ENCODE results near the gene ANKRD33. TPM values are rescaled to one million over a fixed set of nuclear protein-coding genes. Genes with fewer than 3 reads are reported as not detected.

Gene ANKRD33
- total RNA-seq, 3 donors from 2014 or later, result not detected

DNA sequence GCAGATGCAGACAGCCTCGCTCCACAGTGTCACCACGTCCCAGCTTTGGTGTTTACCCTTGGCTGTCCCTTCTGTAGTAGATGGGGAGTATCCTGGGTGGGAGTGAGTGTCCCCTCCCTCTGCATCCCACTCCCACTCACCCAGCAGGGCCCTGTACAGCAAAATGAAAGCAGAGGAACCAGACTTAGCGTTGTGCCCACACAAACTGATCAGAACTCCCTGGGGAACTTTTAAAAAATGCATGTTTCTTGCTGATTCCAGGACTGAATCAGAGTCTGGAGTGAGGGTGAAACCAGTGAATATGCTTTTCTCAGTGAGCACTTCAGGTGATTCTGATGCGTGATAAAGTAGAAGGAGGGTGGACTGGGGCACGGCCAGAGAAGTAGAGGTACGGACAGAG, 22.3 kb downstream of the ANKRD33 start:
- peaks cover 31% of the 10 kb centered on the region for H3K27me3 Mint-ChIP-seq (ENCODE audit: low read depth)

DNA sequence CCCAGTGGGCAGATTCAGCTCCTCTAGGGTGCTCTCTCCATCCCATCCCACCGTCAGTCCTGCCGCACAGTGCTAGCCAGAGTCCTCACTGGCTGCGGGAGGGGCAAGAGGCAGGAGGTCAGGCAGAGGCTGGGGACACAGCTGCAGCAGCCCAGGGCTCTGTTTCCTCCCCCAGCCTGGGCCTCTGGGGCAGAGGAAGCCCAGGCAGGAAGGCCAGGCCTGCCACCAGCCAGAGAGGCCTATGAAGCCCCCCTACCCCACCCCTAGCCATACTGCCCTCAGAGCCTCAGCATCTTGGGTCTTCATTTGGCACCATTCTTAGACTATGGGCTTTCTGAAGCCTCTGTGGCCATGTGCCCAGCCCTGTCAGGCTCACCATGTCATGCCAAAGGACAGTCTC, 22.8 kb downstream of the ANKRD33 start:
- ATAC-seq (no peak), DNase-seq (no peak)
- Mint-ChIP-seq H3K4me1 (ENCODE audit: low read depth) (no peaks in the 10 kb centered on the region), H3K4me3 (no peak overlapping the region), H3K27me3 (ENCODE audit: low read depth) (peaks cover 31% of the 10 kb centered on the region), H3K36me3 (ENCODE audit: insufficient read depth) (no peaks in the 10 kb centered on the region), H3K9me3 (no peaks in the 10 kb centered on the region)

More for the DNA sequence above, 22.3 kb downstream of the ANKRD33 start:
- no peak overlapping the region for H3K4me3 Mint-ChIP-seq
- no peaks in the 10 kb centered on the region for H3K36me3 Mint-ChIP-seq (ENCODE audit: insufficient read depth)
- DNase-seq (no peak), ATAC-seq (no peak)
- H3K4me1 Mint-ChIP-seq (ENCODE audit: low read depth), result no peaks in the 10 kb centered on the region
- H3K9me3 Mint-ChIP-seq, result no peaks in the 10 kb centered on the region

DNA sequence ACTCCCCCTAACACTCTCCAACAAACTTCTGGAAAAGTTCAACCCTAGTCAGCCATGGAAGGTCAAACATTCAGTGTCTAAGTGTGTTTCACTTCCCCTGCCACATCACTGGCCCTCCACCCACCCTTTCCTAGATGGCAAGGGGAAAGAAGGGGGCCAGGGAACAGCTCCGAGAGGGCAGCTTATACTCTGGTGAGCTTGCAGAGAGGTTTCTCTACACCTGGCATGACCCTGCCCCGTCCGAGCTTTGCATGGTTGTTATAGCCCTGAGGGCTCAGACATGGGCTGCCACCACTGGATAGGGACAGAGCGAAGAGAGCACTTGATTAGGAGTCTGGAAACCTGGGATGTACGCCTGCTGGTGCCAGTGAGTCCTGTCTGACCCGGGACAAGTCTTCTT, 23.4 kb downstream of the ANKRD33 start:
- no peak overlapping the region for H3K4me3 Mint-ChIP-seq
- H3K36me3 Mint-ChIP-seq (ENCODE audit: insufficient read depth), result no peaks in the 10 kb centered on the region
- no peak for ATAC-seq
- H3K4me1 Mint-ChIP-seq (ENCODE audit: low read depth), result no peaks in the 10 kb centered on the region
- peaks cover 27% of the 10 kb centered on the region for H3K27me3 Mint-ChIP-seq (ENCODE audit: low read depth)
- no peaks in the 10 kb centered on the region for H3K9me3 Mint-ChIP-seq
- no peak for DNase-seq

DNA sequence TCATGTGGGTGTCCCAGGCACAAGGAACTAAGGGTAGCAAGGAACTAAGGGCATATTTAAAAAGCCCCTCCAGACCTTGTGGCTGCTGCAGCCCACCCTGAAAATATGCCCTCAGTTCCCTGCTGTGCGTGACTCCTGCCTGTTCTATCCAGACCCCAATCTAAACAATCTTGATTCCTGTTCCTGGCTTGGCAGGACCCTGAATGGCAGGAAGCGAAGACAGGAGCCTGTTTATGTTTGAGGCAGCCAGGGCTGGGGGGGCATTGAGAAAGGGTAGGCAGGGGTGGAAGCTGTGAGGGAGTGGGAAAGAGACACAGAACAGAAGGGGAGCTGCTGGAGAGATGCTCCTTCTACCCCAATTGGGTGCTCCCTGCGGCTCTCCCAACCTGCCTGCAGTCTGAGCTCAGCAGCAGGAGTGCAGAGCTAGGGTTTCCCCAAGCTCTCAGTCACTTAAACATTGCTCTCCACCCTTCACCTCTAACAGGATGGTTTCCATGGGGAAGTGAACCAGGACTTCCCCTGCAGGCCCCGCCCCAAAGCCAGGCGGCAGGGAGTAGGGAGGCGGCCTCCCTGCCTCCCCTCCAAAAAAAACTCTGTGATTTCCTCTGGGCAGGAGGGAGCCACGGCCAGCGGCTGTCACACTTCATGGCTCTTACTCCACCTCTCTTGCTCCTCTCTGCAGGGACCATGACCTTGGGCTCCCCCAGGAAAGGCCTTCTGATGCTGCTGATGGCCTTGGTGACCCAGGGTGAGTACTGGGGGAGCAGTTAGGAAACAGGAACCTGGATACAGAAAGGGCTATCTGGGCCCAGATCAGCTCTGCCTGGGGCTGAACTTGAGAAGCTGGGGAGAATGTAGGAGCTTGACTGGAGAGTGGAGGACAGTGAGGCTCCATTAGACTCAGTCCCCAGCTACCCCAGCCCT, 24.1 kb downstream of the ANKRD33 start:
- Mint-ChIP-seq H3K36me3 (ENCODE audit: insufficient read depth) (no peaks in the 10 kb centered on the region), H3K4me1 (ENCODE audit: low read depth) (no peaks in the 10 kb centered on the region), H3K9me3 (no peaks in the 10 kb centered on the region), H3K4me3 (no peak overlapping the region), H3K27me3 (ENCODE audit: low read depth) (peaks cover 24% of the 10 kb centered on the region)
- no peak for ATAC-seq
- no peak for DNase-seq

DNA sequence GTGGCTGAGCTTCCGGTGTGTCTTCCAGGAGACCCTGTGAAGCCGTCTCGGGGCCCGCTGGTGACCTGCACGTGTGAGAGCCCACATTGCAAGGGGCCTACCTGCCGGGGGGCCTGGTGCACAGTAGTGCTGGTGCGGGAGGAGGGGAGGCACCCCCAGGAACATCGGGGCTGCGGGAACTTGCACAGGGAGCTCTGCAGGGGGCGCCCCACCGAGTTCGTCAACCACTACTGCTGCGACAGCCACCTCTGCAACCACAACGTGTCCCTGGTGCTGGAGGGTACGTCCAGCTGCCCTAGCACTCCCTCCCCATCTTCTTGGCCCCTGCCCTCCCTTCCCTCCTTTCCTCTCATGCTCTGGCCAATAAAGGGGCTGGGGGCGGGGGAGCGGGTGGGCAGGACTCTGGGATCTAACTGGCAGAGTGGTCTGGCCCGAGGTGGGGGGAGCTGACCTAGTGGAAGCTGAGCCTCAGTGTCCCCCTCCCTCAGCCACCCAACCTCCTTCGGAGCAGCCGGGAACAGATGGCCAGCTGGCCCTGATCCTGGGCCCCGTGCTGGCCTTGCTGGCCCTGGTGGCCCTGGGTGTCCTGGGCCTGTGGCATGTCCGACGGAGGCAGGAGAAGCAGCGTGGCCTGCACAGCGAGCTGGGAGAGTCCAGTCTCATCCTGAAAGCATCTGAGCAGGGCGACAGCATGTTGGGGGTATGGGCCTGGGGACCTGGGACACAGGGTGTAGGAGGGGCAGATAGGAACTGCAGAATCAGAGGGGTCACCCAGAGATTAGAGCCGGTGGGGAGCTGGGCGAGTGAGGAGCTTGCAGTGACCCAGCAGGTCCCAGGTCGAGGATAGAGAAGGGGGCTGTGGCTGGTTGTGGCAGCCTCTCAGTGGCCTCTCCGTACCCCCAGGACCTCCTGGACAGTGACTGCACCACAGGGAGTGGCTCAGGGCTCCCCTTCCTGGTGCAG, 25.4 kb downstream of the ANKRD33 start:
- Mint-ChIP-seq H3K4me3 (no peak overlapping the region), H3K4me1 (ENCODE audit: low read depth) (no peaks in the 10 kb centered on the region), H3K9me3 (no peaks in the 10 kb centered on the region), H3K36me3 (ENCODE audit: insufficient read depth) (no peaks in the 10 kb centered on the region), H3K27me3 (ENCODE audit: low read depth) (peaks cover 16% of the 10 kb centered on the region)
- ATAC-seq (no peak), DNase-seq (no peak)

DNA sequence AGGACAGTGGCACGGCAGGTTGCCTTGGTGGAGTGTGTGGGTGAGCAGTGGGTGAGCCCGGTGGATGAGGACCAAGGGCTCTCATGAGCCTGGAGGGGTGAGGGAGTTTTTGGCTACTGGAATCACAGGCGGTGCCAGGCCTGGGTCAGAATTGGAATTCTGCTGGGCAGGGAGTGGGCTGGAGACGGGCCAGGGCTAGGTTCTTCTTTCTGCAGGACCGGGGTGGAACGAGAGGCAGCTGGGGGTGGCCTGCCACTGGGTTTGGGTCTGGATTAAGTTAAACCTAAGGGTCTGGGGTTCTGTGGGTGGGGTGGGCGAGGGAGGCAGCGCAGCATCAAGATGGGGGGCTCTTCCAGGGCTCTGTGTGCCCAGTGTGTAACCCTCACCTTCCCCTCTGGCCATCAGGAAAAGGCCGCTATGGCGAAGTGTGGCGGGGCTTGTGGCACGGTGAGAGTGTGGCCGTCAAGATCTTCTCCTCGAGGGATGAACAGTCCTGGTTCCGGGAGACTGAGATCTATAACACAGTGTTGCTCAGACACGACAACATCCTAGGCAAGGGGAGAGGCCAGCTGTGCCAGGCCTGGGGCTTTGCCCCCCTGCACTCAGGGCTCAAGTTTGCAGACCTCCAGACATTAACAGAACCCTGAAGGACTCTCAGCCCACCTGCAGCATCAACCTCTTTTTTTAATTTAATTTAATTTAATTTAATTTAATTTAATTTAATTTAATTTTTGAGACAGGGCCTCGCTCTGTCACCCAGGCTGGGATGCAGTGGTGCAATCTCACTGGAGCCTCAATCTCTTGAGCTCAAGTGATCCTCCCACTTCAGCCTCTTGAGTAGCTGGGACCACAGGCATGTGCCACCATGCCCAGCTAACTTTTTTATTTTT, 26.4 kb downstream of the ANKRD33 start:
- no peaks in the 10 kb centered on the region for H3K36me3 Mint-ChIP-seq (ENCODE audit: insufficient read depth)
- no peaks in the 10 kb centered on the region for H3K4me1 Mint-ChIP-seq (ENCODE audit: low read depth)
- ATAC-seq, result no peak
- H3K9me3 Mint-ChIP-seq, result no peaks in the 10 kb centered on the region
- H3K27me3 Mint-ChIP-seq (ENCODE audit: low read depth), result peaks cover 7% of the 10 kb centered on the region
- DNase-seq, result no peak
- no peak overlapping the region for H3K4me3 Mint-ChIP-seq

DNA sequence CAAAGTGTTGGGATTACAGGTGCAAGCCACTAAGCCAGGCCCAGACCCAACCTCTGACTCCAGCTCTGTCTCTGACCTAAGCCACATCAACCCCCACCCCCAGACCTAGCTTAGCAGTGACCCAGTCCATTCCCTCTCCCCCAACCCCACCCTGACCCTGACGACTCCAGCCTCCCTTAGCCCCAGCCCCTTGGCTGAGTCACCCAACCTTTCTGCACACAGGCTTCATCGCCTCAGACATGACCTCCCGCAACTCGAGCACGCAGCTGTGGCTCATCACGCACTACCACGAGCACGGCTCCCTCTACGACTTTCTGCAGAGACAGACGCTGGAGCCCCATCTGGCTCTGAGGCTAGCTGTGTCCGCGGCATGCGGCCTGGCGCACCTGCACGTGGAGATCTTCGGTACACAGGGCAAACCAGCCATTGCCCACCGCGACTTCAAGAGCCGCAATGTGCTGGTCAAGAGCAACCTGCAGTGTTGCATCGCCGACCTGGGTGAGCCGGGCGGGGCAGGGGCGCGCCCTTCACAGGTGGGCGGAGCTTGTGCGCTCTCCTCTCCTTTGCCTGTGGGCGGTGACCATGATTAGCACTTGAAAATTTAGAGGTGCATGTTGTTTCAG, 27.2 kb downstream of the ANKRD33 start:
- no peak for DNase-seq
- H3K4me3 Mint-ChIP-seq, result no peak overlapping the region
- ATAC-seq, result no peak
- no peaks in the 10 kb centered on the region for H3K9me3 Mint-ChIP-seq
- H3K27me3 Mint-ChIP-seq (ENCODE audit: low read depth), result peaks cover 3% of the 10 kb centered on the region
- no peaks in the 10 kb centered on the region for H3K4me1 Mint-ChIP-seq (ENCODE audit: low read depth)
- no peaks in the 10 kb centered on the region for H3K36me3 Mint-ChIP-seq (ENCODE audit: insufficient read depth)

DNA sequence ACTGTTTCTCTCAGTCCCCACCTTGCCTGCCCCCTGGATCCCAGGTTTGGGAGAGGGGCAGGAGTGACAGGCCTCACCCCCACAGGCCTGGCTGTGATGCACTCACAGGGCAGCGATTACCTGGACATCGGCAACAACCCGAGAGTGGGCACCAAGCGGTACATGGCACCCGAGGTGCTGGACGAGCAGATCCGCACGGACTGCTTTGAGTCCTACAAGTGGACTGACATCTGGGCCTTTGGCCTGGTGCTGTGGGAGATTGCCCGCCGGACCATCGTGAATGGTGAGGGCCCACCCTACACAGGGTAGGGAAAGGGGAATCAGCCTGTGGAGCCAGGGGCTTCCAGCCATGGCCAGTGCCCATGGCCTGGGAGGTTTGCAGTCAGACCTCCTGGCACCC, 28.0 kb downstream of the ANKRD33 start:
- Mint-ChIP-seq H3K36me3 (ENCODE audit: insufficient read depth) (no peaks in the 10 kb centered on the region), H3K27me3 (ENCODE audit: low read depth) (peaks cover 3% of the 10 kb centered on the region), H3K9me3 (no peaks in the 10 kb centered on the region), H3K4me1 (ENCODE audit: low read depth) (no peaks in the 10 kb centered on the region), H3K4me3 (no peak overlapping the region)
- ATAC-seq (no peak), DNase-seq (no peak)

DNA sequence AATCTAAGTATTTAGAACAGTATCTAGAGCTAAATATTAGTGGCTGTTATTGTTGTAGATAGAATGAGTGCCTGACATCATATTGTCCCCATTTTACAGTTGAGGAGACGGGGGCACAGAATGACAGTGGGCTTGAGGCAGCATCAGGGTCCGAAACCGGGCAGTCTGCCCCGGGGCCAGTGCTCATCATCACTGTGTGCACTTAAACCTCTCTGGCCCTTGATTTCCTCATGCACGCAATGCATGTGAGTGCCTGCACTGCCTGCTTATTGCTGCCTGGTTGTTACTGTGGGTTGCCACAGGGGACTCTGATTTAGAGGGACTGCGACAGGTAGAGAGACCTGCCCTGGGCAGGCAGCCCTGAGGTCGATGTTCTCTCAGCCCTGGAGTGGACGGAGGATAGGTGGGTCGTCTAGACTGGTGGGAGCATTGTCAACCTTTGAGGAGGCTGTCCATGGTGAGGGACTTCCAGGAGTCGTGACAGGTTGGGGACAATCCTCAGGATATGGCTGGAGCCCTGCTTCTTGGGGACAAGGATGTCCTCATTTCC, 29.2 kb downstream of the ANKRD33 start:
- H3K4me3 Mint-ChIP-seq, result no peak overlapping the region
- peaks cover 3% of the 10 kb centered on the region for H3K27me3 Mint-ChIP-seq (ENCODE audit: low read depth)
- H3K36me3 Mint-ChIP-seq (ENCODE audit: insufficient read depth), result no peaks in the 10 kb centered on the region
- no peak for ATAC-seq
- no peak for DNase-seq
- H3K4me1 Mint-ChIP-seq (ENCODE audit: low read depth), result no peaks in the 10 kb centered on the region
- H3K9me3 Mint-ChIP-seq, result no peaks in the 10 kb centered on the region

DNA sequence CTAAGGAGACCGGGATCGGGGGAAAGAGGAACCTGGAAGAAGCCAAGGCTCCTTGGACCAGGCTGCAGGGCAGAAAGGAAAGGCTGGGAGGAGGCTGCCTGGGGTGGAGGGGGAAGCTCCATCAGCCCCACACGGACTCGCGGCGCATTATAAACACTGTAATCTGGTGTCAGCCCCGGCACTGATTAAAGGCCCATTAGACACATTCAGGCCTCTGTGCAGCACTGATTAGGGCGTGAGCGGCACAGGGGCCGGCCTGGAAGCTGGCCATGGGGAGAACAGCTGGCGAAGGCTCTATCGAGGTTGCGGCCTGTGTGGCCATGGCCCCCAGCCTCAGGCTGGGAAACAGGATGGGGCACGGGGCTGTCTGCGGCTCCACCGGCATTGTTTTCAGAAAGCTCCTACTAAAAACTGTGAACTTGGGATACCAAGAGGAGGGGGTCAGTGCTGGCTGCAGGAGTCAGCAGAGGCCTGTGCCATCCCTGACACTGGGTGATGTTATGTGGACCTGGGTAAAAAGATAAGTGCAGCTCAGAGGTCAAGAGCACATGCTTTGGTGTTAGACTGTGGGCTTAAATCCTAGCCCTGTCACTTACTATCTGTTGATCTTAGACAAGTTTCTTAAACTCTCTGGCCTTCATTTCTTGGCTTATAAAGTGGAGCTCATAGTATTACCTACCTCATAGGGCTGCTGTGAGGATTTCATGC, 30.0 kb downstream of the ANKRD33 start:
- no peak for ATAC-seq
- no peaks in the 10 kb centered on the region for H3K9me3 Mint-ChIP-seq
- DNase-seq, result no peak
- H3K36me3 Mint-ChIP-seq (ENCODE audit: insufficient read depth), result no peaks in the 10 kb centered on the region
- no peak overlapping the region for H3K4me3 Mint-ChIP-seq
- peaks cover under 1% of the 10 kb centered on the region for H3K4me1 Mint-ChIP-seq (ENCODE audit: low read depth)
- no peaks in the 10 kb centered on the region for H3K27me3 Mint-ChIP-seq (ENCODE audit: low read depth)

DNA sequence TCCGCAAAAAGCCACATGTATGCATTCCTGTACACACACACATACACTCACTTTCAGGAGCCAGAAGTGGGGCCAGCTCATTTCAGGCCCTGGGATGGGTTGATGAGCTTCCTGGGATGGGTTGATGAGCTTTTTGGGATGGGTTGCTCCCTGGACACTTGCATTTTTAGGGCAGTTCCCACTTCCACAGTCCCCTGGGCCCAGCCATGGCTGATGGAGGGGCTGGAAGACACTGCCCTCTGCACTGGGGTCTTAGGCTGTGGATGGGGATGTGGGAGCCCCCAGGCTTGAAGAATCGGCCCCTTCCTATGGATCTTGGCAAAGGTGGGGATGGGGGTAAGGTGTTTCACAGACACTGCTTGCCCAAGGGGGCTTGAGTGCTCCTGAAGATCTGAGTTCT, 32.1 kb downstream of the ANKRD33 start:
- Mint-ChIP-seq H3K36me3 (ENCODE audit: insufficient read depth) (no peaks in the 10 kb centered on the region), H3K4me3 (no peak overlapping the region), H3K4me1 (ENCODE audit: low read depth) (peaks cover 5% of the 10 kb centered on the region), H3K27me3 (ENCODE audit: low read depth) (no peaks in the 10 kb centered on the region), H3K9me3 (no peaks in the 10 kb centered on the region)
- DNase-seq (no peak), ATAC-seq (no peak)

DNA sequence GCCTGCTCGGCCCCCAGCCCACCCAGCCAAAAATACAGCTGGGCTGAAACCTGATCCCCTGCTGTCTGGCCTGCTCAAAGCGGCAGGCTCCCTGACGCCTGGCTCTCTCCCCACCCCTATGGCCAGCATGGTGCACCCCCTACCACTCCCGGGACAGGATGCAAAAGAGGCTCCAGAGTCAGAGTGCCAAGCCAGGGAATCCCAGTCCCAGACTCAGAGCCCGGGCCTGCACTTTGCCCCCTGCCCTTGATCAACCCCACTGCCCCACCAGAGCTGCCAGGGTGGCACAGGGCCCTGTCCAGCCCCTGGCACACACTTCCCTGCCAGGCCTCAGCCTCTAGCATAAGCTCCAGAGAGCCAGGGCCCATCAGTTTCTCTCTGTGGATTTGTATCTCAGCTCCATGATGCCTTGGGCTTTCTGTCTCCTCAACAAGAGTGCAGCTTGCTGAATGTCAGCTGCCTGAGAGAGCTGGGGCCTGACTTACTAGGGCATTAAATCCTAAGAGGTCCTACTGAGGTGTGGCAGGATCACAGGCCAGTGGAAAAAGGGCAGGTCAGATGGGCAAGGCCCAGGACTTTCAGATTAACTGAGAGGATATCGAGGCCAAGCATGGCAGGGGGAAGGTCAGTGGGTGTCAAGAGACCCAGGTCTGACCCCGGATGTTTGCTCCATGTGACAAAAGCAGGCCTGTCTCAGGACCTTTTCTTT, 33.3 kb downstream of the ANKRD33 start:
- no peaks in the 10 kb centered on the region for H3K36me3 Mint-ChIP-seq (ENCODE audit: insufficient read depth)
- no peak for ATAC-seq

More for the DNA sequence above, 33.3 kb downstream of the ANKRD33 start:
- Mint-ChIP-seq H3K27me3 (ENCODE audit: low read depth) (no peaks in the 10 kb centered on the region), H3K4me3 (no peak overlapping the region), H3K4me1 (ENCODE audit: low read depth) (peaks cover 5% of the 10 kb centered on the region), H3K9me3 (no peaks in the 10 kb centered on the region)
- no peak for DNase-seq

Data from activated T-cell treated with anti-CD3 and anti-CD28 coated beads, Interleukin-2, amount 50 U/mL, for 4 hours (primary cell).